ENCODE results near the gene ZNF587. TPM values are rescaled to one million over a fixed set of nuclear protein-coding genes. Genes with fewer than 3 reads are reported as not detected.
"Not testable (repeated sequence)": the region's sequence is repeated elsewhere in the genome, so short reads cannot be mapped to it uniquely, and the experiment has no call there.

ZNF587 gene
- 10 to 100 TPM; 19.6 to 23.8 (median 21.8) TPM for total RNA-seq
- 16.3 TPM for polyA plus RNA-seq
- long read RNA-seq, donor 1, partial matches to known transcripts = 0 of 3 reads
- long read RNA-seq, donor 1, other reads (novel, unspliced or antisense) = 2 of 3 reads
- long read RNA-seq, donor 2 = 0 reads
- long read RNA-seq, donor 3, partial matches to known transcripts = 0 of 4 reads
- long read RNA-seq, donor 3, other reads (novel, unspliced or antisense) = 4 of 4 reads
- long read RNA-seq, donor 4, partial matches to known transcripts = 0 of 1 reads
- long read RNA-seq, donor 4, other reads (novel, unspliced or antisense) = 1 of 1 reads

DNA sequence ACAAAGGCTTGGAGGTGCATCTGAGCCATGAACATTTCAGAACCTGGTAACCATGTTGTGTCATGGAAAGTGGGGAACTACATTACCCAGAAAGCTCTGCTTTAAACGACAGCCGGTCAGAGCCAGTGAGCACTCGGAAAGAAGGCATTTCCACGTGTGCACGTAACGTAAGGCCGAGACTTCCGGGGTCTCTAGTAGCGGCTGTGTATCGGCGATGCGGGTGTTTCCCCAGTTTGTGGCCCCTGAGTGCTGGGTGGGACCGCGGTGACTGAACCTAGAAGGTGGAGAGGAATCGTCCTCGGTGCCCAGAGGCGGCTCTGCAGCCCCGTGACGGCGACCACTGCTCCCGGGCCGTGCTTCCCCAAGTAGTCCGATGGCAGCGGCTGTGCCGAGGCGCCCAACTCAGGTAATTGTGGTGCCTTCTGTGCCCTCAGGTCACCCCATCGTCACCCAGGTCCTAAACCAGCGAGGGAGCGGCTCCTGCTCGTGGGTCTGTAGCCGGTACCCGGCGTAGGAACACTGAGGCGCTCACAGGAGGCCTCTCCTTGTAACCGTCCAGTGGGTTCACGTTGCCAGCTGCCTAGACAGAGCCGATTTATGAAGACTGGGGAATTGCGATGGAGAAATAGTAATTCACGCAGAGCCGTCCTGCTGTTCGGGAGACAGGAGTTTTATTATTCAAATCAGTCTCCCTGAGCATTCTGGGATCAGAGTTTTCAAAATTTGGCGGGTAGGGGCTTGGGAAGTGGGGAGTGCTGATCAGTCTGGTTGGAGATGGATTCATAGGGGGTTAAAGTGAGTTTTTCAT lies at the start of gene ZNF587:
TSS of gene ZNF587 (plus strand) at position 194 of the 808 bp plus-strand sequence. CDS start at position 374, 180 bp downstream.
- H3K27me3 ChIP-seq (ENCODE audit: control insufficient read depth, insufficient read depth); H3K9me3 ChIP-seq (ENCODE audit: control insufficient read depth, low read length); intact Hi-C loops (cut with DNase I); H3K4me1 ChIP-seq (ENCODE audit: control insufficient read depth, insufficient read depth, low read length): not testable (repeated sequence)
- WGBS = under 1% methylated on average over 42 of the region's 42 CpGs
- ATAC-seq = peak; percentile 95 to 97
- Histone ChIP-seq H3K4me3 (ENCODE audit: low read length) (peak within 1 kb of the TSS; percentile 90), H3K27ac (ENCODE audit: low read length) (peak within 1 kb of the TSS; percentile 33)
- peak; percentile 61 to 84 (median 81) for DNase-seq

DNA sequence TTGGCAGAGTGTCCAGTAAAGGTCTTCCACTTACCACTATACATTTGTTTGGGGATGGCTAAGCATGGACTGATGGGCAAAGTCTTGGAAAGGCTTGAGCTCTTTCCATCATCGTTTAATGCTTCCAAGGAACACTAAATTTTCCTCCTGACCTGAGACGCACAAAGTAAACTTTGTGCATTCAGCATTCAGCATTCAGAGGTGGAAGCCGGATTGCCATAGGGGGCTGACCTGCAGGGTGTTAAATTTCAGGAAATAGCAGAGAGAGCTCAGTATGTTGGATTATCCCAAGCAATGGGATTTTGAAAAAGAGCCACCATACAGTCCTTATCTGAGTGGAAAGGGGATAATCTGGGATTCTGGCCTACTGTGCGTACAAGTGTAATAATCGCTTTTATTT lies 49.0 kb upstream of the ZNF587 start:
- no peak overlapping the region for H3K27ac ChIP-seq (ENCODE audit: low read length)
- WGBS = 81% methylated on average over 5 of the region's 5 CpGs
- no peaks in the 10 kb centered on the region for H3K9me3 ChIP-seq (ENCODE audit: control insufficient read depth, low read length)
- H3K27me3 ChIP-seq (ENCODE audit: control insufficient read depth, insufficient read depth) = no peaks in the 10 kb centered on the region
- H3K4me3 ChIP-seq (ENCODE audit: low read length) = no peak overlapping the region
- ATAC-seq = no peak
- intact Hi-C loops (cut with DNase I) = no loop called here
- H3K4me1 ChIP-seq (ENCODE audit: control insufficient read depth, insufficient read depth, low read length) = peaks cover 6% of the 10 kb centered on the region
- DNase-seq = no peak

DNA sequence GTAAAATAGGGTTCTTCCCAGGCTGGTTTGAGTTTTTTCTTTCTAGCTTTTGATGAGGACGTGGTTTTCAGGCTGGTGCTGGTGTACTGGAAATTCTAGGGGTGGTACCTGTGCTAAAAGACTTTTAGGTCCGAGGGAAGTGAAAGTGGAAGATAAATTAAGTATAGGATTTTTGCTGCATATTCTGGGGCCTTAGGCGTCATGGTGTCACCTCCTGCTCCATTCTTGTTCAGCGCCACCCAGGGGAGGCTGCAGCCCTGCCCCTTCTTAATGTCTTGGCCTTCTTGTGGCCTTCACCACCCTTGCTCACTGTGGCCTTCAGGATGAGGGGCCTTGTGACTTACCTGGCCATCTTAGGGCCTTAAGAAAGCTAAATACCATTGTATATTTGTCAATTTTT lies 47.4 kb upstream of the ZNF587 start:
- H3K4me3 ChIP-seq (ENCODE audit: low read length) = no peak overlapping the region
- ATAC-seq (no peak), DNase-seq (no peak)
- H3K27me3 ChIP-seq (ENCODE audit: control insufficient read depth, insufficient read depth) = no peaks in the 10 kb centered on the region
- 89% methylated on average over 4 of the region's 4 CpGs for WGBS
- no peaks in the 10 kb centered on the region for H3K9me3 ChIP-seq (ENCODE audit: control insufficient read depth, low read length)
- H3K4me1 ChIP-seq (ENCODE audit: control insufficient read depth, insufficient read depth, low read length) = peaks cover 6% of the 10 kb centered on the region
- intact Hi-C loops (cut with DNase I) = no loop called here
- H3K27ac ChIP-seq (ENCODE audit: low read length) = no peak overlapping the region

DNA sequence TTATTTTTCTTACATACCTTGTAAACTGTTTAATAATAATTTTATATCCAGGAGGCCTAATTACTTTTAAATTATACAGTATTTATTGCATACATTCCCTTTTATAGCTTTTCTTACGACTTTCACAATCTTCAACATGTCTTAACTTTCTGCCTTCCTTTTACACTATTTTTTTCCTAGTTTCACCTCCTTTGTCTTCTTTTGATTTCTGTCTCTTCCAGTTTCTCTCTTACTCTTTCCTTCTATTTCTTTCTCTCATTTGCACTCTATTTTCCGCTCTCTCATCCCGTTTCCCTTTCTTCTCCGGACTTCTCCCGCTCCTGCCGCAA lies 46.4 kb upstream of the ZNF587 start:
- no peaks in the 10 kb centered on the region for H3K9me3 ChIP-seq (ENCODE audit: control insufficient read depth, low read length)
- ATAC-seq (peak in 1 of 2 donors; percentile 36), DNase-seq (no peak)
- peak overlapping the region; percentile 88 for H3K4me3 ChIP-seq (ENCODE audit: low read length)
- H3K27me3 ChIP-seq (ENCODE audit: control insufficient read depth, insufficient read depth) = no peaks in the 10 kb centered on the region
- peak overlapping the region; percentile 96 for H3K27ac ChIP-seq (ENCODE audit: low read length)
- peaks cover 6% of the 10 kb centered on the region for H3K4me1 ChIP-seq (ENCODE audit: control insufficient read depth, insufficient read depth, low read length)
- 11% methylated on average over 6 of the region's 6 CpGs for WGBS
- intact Hi-C loops (cut with DNase I) = no loop called here

DNA sequence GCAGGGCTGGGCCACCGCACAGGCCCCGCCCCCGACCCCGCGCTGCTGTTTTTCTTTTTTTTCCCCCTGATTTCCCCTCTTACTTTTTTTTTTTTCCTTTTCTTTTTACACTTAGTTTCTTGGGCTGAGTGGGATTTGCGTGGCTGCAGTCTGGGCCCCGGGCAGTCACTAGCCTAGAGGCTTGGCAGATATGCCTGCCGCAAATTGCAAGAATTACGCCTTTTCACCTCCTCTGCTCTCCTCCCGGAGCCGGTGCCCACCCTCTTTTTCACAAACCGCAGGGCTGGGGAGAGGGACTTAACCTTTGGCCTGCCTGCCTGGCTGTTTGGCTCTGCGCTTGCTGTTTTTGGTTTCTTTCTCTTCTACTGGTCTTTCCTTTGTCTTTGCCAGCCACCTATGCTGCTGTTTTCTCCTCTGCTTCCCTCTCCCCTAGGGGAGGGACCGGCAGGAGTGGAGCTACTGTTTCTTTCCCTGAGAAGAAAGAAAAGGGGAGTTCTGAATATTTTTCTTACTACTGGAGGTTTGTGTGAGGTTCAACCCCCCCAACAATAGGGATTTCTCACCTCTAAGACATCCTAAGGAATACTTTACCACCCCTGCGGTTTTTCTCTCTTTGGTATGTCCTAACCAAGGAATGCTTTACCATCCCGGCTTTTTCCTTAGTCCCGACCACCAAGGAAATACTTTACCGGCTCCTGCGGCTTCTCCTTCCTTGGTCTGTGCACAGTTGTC lies 45.9 kb upstream of the ZNF587 start:
- peak in 2 of 3 donors; percentile 65 to 69 for DNase-seq
- H3K27me3 ChIP-seq (ENCODE audit: control insufficient read depth, insufficient read depth) = no peaks in the 10 kb centered on the region
- ATAC-seq = peak; percentile 59 to 64
- peak overlapping the region; percentile 96 for H3K27ac ChIP-seq (ENCODE audit: low read length)
- peaks cover 6% of the 10 kb centered on the region for H3K4me1 ChIP-seq (ENCODE audit: control insufficient read depth, insufficient read depth, low read length)
- H3K9me3 ChIP-seq (ENCODE audit: control insufficient read depth, low read length) = no peaks in the 10 kb centered on the region
- intact Hi-C loops (cut with DNase I) = no loop called here
- H3K4me3 ChIP-seq (ENCODE audit: low read length) = peak overlapping the region; percentile 88
- 5% methylated on average over 19 of the region's 19 CpGs for WGBS

DNA sequence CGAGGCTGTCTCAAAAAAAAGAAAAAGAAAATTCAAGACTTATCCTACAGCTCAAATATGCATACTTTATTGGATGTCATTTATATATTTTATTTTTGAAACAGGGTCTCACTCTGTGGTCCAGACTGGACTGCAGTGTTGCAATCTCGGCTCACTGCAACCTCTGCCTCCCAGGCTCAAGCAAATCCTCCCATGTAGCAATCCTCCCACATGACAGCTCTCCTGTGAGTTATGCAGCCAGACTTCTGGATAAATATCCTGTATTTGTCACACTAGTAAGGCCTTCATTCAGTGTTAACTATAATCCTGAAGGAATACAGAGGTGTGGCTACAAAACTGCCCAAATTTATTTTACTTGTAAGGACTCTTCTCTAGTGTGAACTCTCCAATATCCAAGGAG lies 42.1 kb upstream of the ZNF587 start:
- WGBS = 84% methylated on average over 2 of the region's 2 CpGs
- H3K27ac ChIP-seq (ENCODE audit: low read length) = no peak overlapping the region
- no peaks in the 10 kb centered on the region for H3K9me3 ChIP-seq (ENCODE audit: control insufficient read depth, low read length)
- ATAC-seq = no peak
- H3K27me3 ChIP-seq (ENCODE audit: control insufficient read depth, insufficient read depth) = no peaks in the 10 kb centered on the region
- H3K4me1 ChIP-seq (ENCODE audit: control insufficient read depth, insufficient read depth, low read length) = peaks cover 5% of the 10 kb centered on the region
- H3K4me3 ChIP-seq (ENCODE audit: low read length) = no peak overlapping the region
- no peak for DNase-seq
- intact Hi-C loops (cut with DNase I) = no loop called here

DNA sequence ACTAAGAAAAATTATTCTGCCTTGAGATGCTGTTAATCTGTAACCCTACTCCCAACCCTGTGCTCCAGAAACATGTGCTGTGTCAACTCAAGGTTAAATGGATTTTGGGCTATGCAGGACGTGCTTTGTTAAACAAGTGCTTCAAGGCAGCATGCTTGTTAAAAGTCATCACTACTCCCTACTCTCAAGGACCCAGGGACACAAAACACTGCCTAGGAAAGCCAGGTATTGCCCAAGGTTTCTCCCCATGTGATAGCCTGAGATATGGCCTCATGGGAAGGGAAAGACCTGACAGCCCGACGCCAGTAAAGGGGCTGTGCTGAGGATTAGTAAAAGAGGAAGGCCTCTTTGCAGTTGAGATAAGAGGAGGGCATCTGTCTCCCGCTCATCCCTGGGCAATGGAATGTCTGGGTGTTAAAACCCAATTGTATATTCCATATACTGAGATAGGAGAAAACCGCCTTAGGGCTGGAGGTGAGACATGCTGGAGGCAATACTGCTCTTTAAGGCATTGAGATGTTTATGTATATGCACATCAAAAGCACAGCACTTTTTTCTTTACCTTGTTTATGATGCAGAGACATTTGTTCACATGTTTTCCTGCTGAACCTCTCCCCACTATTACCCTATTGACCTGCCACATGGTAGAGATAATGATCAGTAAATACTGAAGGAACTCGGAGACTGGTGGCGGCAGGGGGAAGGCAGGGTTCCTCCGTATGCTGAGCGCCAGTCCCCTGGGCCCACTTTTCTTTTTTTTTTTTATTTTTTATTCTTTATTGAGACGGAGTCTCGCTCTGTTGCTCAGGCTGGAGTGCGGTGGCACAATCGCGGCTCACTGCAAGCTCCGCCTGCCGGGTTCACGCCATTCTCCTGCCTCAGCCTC lies 39.0 kb upstream of the ZNF587 start:
- intact Hi-C loops (cut with DNase I) = loop anchor here in 1 of 4 donors (2.0 kb wide), 1 partner anchor 60 kb away; no protein-coding TSS in a partner anchor
- H3K4me1 ChIP-seq (ENCODE audit: control insufficient read depth, insufficient read depth, low read length); H3K9me3 ChIP-seq (ENCODE audit: control insufficient read depth, low read length); DNase-seq; H3K27ac ChIP-seq (ENCODE audit: low read length); H3K27me3 ChIP-seq (ENCODE audit: control insufficient read depth, insufficient read depth); ATAC-seq; H3K4me3 ChIP-seq (ENCODE audit: low read length): not testable (repeated sequence)
- WGBS = 73% methylated on average over 17 of the region's 17 CpGs

DNA sequence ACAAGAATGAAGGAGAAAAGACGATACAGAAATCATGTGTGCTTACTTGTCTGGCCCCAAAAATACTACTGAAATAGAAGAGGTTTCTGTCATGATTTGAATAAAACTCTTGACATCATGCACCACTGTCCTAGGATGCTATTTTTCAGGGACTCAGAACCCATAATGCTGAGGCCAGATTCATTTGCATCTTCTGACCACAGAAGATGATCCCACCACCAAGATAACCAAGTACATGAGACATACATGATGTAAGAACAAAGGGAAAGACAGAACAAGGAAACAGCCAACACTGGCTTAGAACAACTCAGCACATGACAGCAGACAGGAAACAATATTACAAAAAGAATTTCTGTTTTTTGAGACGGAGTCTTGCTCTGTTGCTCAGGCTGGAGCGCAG lies 37.4 kb upstream of the ZNF587 start:
- intact Hi-C loops (cut with DNase I) = no loop called here
- H3K27ac ChIP-seq (ENCODE audit: low read length) = no peak overlapping the region

DNA sequence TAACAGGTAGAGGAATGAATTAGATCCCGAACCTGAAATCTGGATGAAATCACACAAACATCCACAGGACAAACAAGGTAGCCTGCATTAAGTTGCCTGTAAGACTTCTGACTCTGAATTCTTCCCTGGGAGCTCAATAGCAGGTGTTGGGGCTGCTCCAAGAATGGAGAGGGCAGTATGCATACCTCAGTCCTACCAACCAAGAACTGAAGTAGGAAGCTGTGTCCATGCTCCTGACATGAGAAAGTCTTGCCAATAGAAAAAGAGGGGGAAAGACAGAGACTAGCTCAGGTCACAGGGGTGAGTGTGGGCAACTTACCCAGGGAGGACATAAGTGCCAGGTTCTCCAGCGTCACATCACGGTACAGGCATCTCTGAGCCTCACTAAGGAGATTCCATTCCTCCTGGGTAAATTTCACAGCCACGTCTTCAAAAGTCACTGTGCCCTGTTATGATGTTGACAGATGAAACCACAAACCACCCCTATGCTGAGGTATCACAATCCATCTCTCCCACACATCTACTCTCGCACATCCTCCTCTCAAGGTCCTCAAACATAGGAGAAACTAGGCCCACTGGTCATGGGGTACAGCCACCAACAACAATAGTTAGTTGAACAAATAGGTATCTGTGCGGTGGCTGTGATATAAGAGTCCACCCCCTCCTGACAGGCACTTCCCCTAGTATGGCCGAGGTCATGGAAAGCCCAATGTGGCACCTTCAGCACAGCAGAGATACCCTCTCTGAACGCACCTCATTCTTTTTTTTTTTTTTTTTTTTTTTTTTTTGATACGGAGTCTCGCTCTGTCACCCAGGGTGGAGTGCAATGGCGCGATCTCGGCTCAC lies 36.5 kb upstream of the ZNF587 start:
- H3K27ac ChIP-seq (ENCODE audit: low read length); intact Hi-C loops (cut with DNase I); H3K4me3 ChIP-seq (ENCODE audit: low read length); H3K4me1 ChIP-seq (ENCODE audit: control insufficient read depth, insufficient read depth, low read length); DNase-seq; ATAC-seq; H3K27me3 ChIP-seq (ENCODE audit: control insufficient read depth, insufficient read depth); H3K9me3 ChIP-seq (ENCODE audit: control insufficient read depth, low read length): not testable (repeated sequence)
- WGBS = 90% methylated on average over 13 of the region's 13 CpGs

More for the DNA sequence above, 37.4 kb upstream of the ZNF587 start:
- ATAC-seq (no peak), DNase-seq (no peak)
- Histone ChIP-seq H3K9me3 (ENCODE audit: control insufficient read depth, low read length) (no peaks in the 10 kb centered on the region), H3K4me3 (ENCODE audit: low read length) (no peak overlapping the region), H3K4me1 (ENCODE audit: control insufficient read depth, insufficient read depth, low read length) (peaks cover 4% of the 10 kb centered on the region), H3K27me3 (ENCODE audit: control insufficient read depth, insufficient read depth) (no peaks in the 10 kb centered on the region)
- 79% methylated on average over 3 of the region's 3 CpGs for WGBS
